Measurements from ENCODE around the gene GTPBP6.
"Not testable (repeated sequence)": the region's sequence is repeated elsewhere in the genome, so short reads cannot be mapped to it uniquely, and the experiment has no call there.

Gene GTPBP6

GRCh38 chrX:262381-262909 is 56.2 kb downstream of the GTPBP6 start:
- DNase-seq: no peak

DNA sequence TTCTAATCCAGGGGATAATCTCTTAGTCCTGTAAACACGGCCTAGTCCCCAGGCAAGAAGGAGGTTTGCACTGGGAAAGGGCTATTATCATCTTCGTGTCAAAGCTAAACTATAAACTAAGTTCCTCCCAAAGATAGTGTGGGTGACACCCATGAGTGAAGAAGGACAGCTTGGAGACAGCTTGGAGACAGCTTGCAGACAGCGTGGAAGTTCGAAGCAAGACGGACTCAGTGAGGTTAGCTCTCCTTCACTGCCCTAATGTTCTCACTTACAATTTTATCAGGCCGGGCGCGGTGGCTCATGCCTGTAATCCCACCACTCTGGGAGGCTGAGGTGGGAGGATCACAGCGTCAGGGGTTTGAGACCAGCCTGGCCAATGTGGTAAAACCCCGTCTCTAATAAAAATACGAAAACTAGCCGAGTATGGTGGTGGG is 56.7 kb downstream of the GTPBP6 start:
- no peak for DNase-seq

- no peak for DNase-seq
Measured at GRCh38 chrX:261167-261918, 57.3 kb downstream of the GTPBP6 start.

- DNase-seq: no peak
Measured at GRCh38 chrX:259692-260355, 58.8 kb downstream of the GTPBP6 start.

DNA sequence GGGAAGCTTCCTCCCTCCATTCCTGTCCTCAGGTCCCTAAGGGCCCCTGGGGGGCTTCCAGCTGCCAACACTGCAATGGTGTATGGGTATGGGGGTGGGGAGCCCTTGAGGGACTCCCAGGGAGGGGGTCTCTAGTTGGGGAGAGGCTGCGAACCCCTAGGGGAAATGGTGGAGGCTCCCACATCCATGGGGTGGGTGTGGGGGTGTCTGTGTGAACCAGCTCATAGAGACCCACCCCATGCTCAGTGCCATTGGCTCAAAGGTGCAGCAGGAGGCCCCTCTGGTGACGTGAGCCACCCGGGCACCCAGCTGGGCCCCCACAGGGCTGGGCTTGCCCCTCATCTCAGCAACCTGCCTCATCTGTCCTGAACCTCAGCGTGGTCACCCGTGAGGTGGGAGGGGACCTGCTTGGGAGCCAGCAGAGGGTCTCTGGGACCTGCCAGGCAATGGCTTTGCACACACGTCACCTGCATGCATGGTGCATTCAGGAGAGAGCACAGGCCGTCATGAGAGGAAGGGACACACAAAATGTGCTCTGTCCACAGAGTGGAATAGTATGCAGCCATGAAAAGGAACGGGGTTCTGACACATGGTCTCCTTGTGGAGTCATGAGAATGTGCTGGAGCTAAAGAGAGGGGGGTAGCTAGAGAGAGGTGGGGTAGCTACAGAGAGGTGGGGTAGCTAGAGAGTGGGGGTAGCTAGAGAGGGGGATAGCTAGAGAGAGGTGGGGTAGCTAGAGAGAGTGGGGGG is 60.1 kb downstream of the GTPBP6 start:
- no peak for DNase-seq

- DNase-seq: no peak
Measured at GRCh38 chrX:257681-258289, 60.8 kb downstream of the GTPBP6 start.

- DNase-seq: not testable (repeated sequence)
Measured at GRCh38 chrX:257054-257453, 61.5 kb downstream of the GTPBP6 start.

DNA sequence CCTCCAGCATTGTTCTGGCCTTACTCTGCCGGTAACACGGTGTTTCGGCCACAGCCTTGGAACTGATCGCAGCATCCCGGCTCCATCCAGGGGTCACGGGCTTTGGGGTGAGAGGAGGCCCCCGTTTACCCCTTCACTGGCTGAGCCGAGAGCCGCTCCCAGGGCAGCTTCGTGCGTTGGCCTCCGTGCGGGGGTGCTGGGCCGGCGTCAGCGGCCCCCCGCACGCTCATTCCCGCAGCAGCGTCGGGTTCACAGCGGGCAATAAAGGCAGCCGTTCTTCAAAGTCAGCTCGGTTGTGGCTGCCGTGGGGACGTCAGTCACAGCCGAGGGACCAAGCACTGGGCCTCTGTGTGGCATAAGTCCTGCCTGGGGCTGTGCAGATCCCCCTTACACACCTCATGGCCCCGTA is 62.7 kb downstream of the GTPBP6 start:
- DNase-seq: no peak

Measured in NCI-H1048 (cell line).